GM12864 (cell line): ENCODE measurements around the gene MAST2.
"Not testable (repeated sequence)": the region's sequence is repeated elsewhere in the genome, so short reads cannot be mapped to it uniquely, and the experiment has no call there.

ENCODE experiments used
- DNase-seq: peaks from one replicate; pipeline ENCODE4 v3.0.0-alpha.2; 2011; ENCODE audit warnings: low read depth
- H3K4me3 ChIP-seq: 2 replicates; pipeline ENCODE4 v1.5.1; 2011; ENCODE audit warnings: mild to moderate bottlenecking, low read depth, low read length, control low read depth
- TF ChIP-seq, protein P1 (sequence below): IDR thresholded peaks from 2 replicates; pipeline ENCODE4 v1.5.1; 2011; ENCODE audit warnings: low read depth, mild to moderate bottlenecking, moderate library complexity, low read length, control low read depth, inconsistent platforms; ENCODE audit errors: missing control alignments

The MAST2 gene

DNA sequence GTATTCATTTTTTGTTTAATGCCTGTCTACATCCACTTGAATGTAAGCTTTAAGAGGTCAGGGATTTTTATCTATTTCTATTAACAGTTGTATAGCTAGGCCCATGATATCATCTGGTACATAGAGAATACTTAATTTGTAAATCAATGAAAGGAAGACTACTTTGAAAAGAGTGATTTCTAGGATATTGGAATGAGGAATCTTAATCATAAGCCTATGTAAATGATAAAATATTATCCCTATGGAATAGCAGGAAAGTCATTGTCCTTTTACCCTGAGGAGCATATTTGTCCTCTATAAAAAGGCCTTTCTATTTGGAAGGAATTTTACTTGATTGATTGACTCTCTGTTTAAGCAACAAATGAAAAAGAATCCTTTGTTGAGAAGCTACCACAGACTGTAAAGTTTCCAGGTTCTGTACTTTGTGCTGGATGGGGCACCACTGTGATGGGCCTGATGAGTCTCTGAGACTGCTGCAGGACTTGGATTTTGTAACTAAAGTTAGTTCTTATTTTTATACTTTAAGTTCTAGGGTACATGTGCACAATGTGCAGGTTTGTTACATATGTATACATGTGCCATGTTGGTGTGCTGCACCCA lies 53.8 kb downstream of the MAST2 start:
- DNase-seq: no peak
- H3K4me3 ChIP-seq: no peak overlapping the region
- TF ChIP-seq, protein P1, sequence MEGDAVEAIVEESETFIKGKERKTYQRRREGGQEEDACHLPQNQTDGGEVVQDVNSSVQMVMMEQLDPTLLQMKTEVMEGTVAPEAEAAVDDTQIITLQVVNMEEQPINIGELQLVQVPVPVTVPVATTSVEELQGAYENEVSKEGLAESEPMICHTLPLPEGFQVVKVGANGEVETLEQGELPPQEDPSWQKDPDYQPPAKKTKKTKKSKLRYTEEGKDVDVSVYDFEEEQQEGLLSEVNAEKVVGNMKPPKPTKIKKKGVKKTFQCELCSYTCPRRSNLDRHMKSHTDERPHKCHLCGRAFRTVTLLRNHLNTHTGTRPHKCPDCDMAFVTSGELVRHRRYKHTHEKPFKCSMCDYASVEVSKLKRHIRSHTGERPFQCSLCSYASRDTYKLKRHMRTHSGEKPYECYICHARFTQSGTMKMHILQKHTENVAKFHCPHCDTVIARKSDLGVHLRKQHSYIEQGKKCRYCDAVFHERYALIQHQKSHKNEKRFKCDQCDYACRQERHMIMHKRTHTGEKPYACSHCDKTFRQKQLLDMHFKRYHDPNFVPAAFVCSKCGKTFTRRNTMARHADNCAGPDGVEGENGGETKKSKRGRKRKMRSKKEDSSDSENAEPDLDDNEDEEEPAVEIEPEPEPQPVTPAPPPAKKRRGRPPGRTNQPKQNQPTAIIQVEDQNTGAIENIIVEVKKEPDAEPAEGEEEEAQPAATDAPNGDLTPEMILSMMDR: no peak

DNA sequence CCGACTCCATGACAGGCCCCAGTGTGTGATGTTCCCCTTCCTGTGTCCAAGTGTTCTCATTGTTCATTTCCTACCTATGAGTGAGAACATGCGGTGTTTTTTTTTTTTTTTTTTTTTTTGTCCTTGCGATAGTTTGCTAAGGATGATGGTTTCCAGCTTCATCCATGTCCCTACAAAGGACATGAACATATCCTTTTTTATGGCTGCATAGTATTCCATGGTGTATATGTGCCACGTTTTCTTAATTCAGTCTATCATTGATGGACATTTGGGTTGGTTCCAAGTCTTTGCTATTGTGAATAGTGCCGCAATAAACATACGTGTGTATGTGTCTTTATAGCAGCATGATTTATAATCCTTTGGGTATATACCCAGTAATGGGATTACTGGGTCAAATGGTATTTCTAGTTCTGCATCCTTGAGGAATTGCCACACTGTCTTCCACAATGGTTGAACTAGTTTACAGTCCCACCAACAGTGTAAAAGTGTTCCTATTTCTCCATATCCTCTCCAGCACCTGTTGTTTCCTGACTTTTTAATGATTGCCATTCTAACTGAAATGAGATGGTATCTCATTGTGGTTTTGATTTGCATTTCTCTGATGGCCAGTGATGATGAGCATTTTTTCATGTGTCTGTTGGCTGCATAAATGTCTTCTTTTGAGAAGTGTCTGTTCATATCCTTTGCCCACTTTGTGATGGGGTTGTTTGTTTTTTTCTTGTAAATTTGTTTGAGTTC lies 54.5 kb downstream of the MAST2 start:
- not testable (repeated sequence) for H3K4me3 ChIP-seq, DNase-seq

DNA sequence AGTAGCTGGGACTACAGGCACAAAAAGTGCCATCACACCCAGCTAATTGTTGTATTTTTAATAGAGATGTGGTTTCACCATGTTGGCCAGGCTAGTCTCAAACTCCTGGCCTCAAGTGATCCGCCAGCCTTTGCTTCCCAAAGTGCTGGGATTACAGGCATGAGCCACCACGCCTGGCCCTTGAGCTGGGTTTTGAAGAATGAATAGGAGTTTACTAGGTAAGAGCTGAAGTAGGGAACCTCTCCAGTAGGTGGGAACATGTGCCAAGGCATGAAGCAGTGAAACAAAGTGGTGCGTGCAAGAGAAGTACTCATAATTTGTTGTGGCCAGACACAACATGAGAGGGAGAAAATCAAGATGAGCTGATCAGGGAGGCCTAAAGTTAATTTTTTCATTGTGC lies 55.8 kb downstream of the MAST2 start:
- TF ChIP-seq, protein P1: no peak

DNA sequence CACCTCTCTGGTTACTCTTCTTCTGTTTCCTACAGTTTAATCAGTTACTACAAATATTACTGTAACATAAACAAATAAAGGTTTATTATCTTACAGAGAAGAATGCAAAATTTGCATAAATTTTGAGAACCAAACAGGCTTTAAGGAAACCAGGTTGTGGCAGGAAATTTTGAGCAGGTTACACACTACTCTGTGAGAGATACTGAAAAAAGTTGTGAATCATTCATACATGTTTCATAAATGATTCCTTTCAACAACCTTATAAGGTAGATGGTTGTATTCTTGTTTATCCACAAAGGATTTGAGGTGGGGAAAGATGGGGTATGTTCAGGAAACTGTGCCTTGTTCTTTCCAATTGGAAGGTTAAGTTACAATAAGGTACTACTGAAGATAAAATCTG lies 58.6 kb downstream of the MAST2 start:
- TF ChIP-seq, protein P1: no peak
- no peak for DNase-seq
- H3K4me3 ChIP-seq: no peak overlapping the region

More for the DNA sequence above, 55.8 kb downstream of the MAST2 start:
- no peak for DNase-seq
- H3K4me3 ChIP-seq: no peak overlapping the region

DNA sequence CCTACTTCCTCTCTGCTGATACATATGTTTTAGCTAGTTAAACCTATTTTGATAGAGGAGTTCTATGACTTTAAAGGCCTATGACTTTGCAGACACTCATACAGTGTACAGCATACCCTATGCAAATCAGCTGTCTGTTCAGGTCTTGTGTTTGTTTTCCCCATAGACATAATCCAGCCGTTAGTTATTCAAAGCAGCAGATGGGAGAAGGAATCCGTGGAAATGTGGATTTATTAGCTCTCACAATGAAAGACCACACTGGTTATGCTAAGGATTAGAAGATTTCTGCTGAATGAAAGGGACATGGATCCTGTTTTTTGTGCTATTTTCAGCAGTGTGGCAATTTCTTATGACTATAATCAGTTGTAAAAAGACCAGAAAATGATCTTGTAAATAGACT lies 59.8 kb downstream of the MAST2 start:
- TF ChIP-seq, protein P1: no peak
- DNase-seq: no peak
- no peak overlapping the region for H3K4me3 ChIP-seq

DNA sequence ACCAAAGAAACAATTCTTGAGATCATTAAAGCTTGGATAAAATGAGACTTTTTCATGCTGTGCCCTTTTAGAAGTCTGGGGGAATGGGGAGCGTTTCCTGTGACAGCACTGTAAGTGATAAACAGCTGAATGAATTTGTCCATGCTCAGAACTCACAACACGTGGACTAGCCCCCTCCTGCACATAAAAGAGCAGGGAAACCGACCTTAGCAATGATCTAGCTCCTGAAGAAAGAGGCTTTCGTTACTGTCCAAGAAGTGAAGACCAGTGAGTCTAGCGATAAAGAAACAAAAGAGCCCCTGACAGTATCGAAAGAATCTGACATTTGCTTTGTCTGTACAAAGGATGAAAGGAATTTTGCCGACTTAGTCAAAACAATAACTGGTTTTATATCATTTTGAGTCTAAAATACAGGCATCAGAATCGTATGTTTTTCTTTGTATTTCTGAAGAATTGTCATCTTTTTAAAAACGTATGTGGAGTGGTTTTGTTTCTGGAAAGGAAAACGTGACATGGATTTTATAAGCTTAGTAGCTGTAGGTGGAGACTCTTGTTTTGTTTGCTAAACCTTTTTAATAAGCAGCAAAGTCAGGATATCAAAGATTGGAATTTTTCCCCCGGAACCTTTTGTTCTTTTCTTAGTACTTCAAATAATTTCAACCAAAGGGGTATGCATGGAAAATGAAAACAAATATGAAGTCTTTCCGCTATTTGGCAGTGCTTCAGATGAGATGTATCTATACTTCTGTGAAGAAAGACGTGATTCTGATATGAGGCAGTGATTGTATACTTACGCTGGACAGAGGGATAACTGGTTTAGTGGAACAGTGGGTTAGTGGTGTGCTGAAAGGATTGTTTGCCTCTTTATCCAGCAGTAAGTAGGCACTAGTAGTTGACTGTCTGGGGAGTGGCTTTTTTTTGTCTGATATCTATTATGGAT lies 61.0 kb downstream of the MAST2 start:
- DNase-seq: no peak
- TF ChIP-seq, protein P1: no peak
- H3K4me3 ChIP-seq: no peak overlapping the region

DNA sequence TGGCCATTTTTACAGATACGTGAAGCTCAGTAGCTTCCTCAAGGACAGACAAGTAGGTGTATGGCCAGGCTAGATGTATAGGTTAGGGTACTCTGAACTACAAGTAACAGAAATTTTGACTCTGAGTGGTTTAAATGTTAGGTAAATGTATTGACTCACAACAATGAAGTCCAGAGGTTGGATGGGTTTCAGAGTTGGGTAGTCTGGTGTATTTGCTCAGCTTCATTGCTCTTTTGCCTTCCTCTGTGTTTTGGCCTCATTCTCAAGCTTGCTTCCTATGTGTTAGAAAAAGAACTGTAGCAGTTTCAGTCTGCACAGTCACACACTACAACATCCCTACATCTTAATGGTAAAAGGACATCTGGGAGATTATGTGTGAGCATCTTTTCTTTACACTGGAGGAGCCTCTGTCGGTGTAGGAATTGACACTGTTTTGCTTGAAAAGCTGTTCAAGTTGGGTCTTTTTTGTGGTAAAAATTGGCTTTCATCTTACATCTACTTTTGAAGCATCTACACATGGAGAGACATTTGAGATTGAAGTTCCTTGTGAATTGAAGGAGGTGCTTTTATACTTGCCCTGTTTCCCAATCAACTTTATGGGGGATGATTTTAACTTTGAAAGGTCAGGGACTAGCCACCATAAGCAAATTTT lies 64.4 kb downstream of the MAST2 start:
- TF ChIP-seq, protein P1: no peak
- H3K4me3 ChIP-seq: no peak overlapping the region

More for the DNA sequence above, 64.4 kb downstream of the MAST2 start:
- no peak for DNase-seq
